HCT116 (cell line): ENCODE data around the gene NR1I3.

Source experiments
- CBX3 ChIP-seq: IDR thresholded peaks from 2 replicates; pipeline ENCODE4 v1.6.1; 2012; ENCODE audit warnings: low read depth
- CTCF ChIP-seq, 3 experiments: fragments of 200-600 bp in 1 of 3; sonication (generic) in 1 of 3; IDR thresholded peaks in 2 of 3; conservative IDR thresholded peaks in 1 of 3; 2 replicates each; pipeline ENCODE4 v1.5.1; 2012 to 2017; ENCODE audit warnings: low read depth in 2 of 3, low read length in 2 of 3, antibody characterized with exemption in 1 of 3, borderline replicate concordance in 1 of 3, control low read depth in 1 of 3, mild to moderate bottlenecking in 1 of 3, mixed read lengths in 1 of 3, mixed run types in 1 of 3, moderate library complexity in 1 of 3; ENCODE audit not compliant: insufficient read depth in 1 of 3
- EZH2phosphoT487 ChIP-seq: fragments of 200-600 bp; IDR thresholded peaks from 2 replicates; pipeline ENCODE4 v1.6.1; 2018; ENCODE audit warnings: antibody characterized with exemption, borderline replicate concordance
- FOSL1 ChIP-seq: IDR thresholded peaks from 2 replicates; pipeline ENCODE4 v1.6.1; 2012; ENCODE audit warnings: low read depth
- MAX ChIP-seq: IDR thresholded peaks from 2 replicates; pipeline ENCODE4 v1.6.1; 2012
- POLR2AphosphoS5 ChIP-seq: IDR thresholded peaks from 2 replicates; pipeline ENCODE4 v1.6.1; 2011; ENCODE audit warnings: mild to moderate bottlenecking, low read depth, low read length, moderate library complexity
- RAD21 ChIP-seq: IDR thresholded peaks from 2 replicates; pipeline ENCODE4 v1.6.1; 2012; ENCODE audit warnings: low read depth, mild to moderate bottlenecking
- REST ChIP-seq: IDR thresholded peaks from 2 replicates; pipeline ENCODE4 v1.6.1; 2012; ENCODE audit warnings: low read depth
- ZBTB33 ChIP-seq: IDR thresholded peaks from 2 replicates; pipeline ENCODE4 v1.6.1; 2011; ENCODE audit warnings: mild to moderate bottlenecking, low read length, moderate library complexity; ENCODE audit not compliant: insufficient replicate concordance; ENCODE audit errors: extremely low read depth
- ZNF274 ChIP-seq: fragments of 200-500 bp; sonication (Bioruptor generic); IDR thresholded peaks from 2 replicates; pipeline ENCODE4 v1.6.1; 2014; ENCODE audit warnings: mild to moderate bottlenecking, low read depth, low read length, inconsistent platforms

- no peak for TF ChIP-seq CTCF (IDR thresholded peaks at IDR 0.05 in 2 of 3, conservative IDR thresholded peaks at IDR 0.05 in 1 of 3; ENCODE audit: borderline replicate concordance in 1 of 3, insufficient read depth in 1 of 3, low read depth in 2 of 3, low read length in 2 of 3)
- TF ChIP-seq REST = no peak
- no peak for TF ChIP-seq EZH2phosphoT487
- TF ChIP-seq MAX = no peak
- TF ChIP-seq ZBTB33 = no peak
- no peak for TF ChIP-seq POLR2AphosphoS5
- TF ChIP-seq FOSL1 = no peak
- TF ChIP-seq CBX3 = no peak
- no peak for TF ChIP-seq ZNF274
- no peak for TF ChIP-seq RAD21
Measured at GRCh38 chr1:161265305-161265704, 27.3 kb upstream of the NR1I3 start.
